ENCODE measurements around the gene ETFBKMT. TPM values are rescaled to one million over a fixed set of nuclear protein-coding genes. Genes with fewer than 3 reads are reported as not detected.
"Not testable (repeated sequence)": the region's sequence is repeated elsewhere in the genome, so short reads cannot be mapped to it uniquely, and the experiment has no call there.

The ETFBKMT gene
- polyA plus RNA-seq, 1 of the 3 experiments (the other 2 are of a cell fraction): 1.6 TPM

- POLR2A ChIA-PET: no interaction called here
- no peaks in the 10 kb centered on the region for H3K79me2 ChIP-seq (ENCODE audit: insufficient read depth)
Measured at GRCh38 chr12:31687101-31687527, 27.6 kb downstream of the ETFBKMT start.

GRCh38 chr12:31689921-31690320 lies 30.4 kb downstream of the ETFBKMT start:
- H2AFZ ChIP-seq (ENCODE audit: low read depth); H3K4me2 ChIP-seq; H3K4me1 ChIP-seq (ENCODE audit: control insufficient read depth in 1 of 2, insufficient read depth in 2 of 2, low read depth in 1 of 2, low read length in 1 of 2); H3K4me3 ChIP-seq (ENCODE audit: low read depth in 2 of 2, low read length in 1 of 2); H3K9me3 ChIP-seq; H3F3A ChIP-seq (replicated peaks; ENCODE audit: insufficient read depth); H4K20me1 ChIP-seq (ENCODE audit: insufficient read depth); H3K27ac ChIP-seq (ENCODE audit: low read depth in 2 of 2, low read length in 1 of 2); DNase-seq; H3K27me3 ChIP-seq (ENCODE audit: insufficient read depth); POLR2A ChIA-PET; H3K9me2 ChIP-seq; H3K9ac ChIP-seq; H3K79me2 ChIP-seq (ENCODE audit: insufficient read depth): not testable (repeated sequence)
- WGBS (ENCODE audit: low lambda C conversion rate): 82% methylated on average over 3 of the region's 3 CpGs
- H3K36me3 ChIP-seq (replicated peaks in 1 of 2; ENCODE audit: control insufficient read depth in 1 of 2, insufficient read depth in 2 of 2, low read length in 1 of 2): peaks cover 0 to 11% of the 10 kb centered on the region in 2 experiments
- CTCF ChIA-PET: interaction anchor here (1.1 kb wide), 1 partner anchor 622 kb away, joined by 3 read pairs; no protein-coding TSS in a partner anchor

More at GRCh38 chr12:31687101-31687527, 27.6 kb downstream of the ETFBKMT start:
- no peaks in the 10 kb centered on the region for H3K4me1 ChIP-seq (ENCODE audit: control insufficient read depth in 1 of 2, insufficient read depth in 2 of 2, low read depth in 1 of 2, low read length in 1 of 2)
- no peak overlapping the region for H3K9ac ChIP-seq
- no peak overlapping the region for H2AFZ ChIP-seq (ENCODE audit: low read depth)
- 93% methylated on average over 3 of the region's 3 CpGs for WGBS (ENCODE audit: low lambda C conversion rate)
- H3K9me3 ChIP-seq: no peaks in the 10 kb centered on the region
- H3K27me3 ChIP-seq (ENCODE audit: insufficient read depth): no peaks in the 10 kb centered on the region
- no peaks in the 10 kb centered on the region for H3K9me2 ChIP-seq
- H3K36me3 ChIP-seq (replicated peaks in 1 of 2; ENCODE audit: control insufficient read depth in 1 of 2, insufficient read depth in 2 of 2, low read length in 1 of 2): peaks cover 0 to 26% of the 10 kb centered on the region in 2 experiments
- TF ChIP-seq GABPA (IDR thresholded peaks at IDR 0.05; ENCODE audit: low read depth): no peak
- TF ChIP-seq, protein P1, sequence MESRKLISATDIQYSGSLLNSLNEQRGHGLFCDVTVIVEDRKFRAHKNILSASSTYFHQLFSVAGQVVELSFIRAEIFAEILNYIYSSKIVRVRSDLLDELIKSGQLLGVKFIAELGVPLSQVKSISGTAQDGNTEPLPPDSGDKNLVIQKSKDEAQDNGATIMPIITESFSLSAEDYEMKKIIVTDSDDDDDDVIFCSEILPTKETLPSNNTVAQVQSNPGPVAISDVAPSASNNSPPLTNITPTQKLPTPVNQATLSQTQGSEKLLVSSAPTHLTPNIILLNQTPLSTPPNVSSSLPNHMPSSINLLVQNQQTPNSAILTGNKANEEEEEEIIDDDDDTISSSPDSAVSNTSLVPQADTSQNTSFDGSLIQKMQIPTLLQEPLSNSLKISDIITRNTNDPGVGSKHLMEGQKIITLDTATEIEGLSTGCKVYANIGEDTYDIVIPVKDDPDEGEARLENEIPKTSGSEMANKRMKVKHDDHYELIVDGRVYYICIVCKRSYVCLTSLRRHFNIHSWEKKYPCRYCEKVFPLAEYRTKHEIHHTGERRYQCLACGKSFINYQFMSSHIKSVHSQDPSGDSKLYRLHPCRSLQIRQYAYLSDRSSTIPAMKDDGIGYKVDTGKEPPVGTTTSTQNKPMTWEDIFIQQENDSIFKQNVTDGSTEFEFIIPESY (IDR thresholded peaks at IDR 0.05; ENCODE audit: borderline replicate concordance, low read depth): no peak
- no peak for TF ChIP-seq MXI1 (IDR thresholded peaks at IDR 0.05; ENCODE audit: low read depth, low read length)
- TF ChIP-seq GATA2 (CRISPR knock-in tag; IDR thresholded peaks at IDR 0.05): no peak
- TF ChIP-seq RAD21 (IDR thresholded peaks at IDR 0.05; ENCODE audit: low read length): no peak
- no peak for TF ChIP-seq RFX5 (IDR thresholded peaks at IDR 0.05; ENCODE audit: low read length)
- TF ChIP-seq TEAD4 (IDR thresholded peaks at IDR 0.05; ENCODE audit: borderline replicate concordance, insufficient read depth): no peak
- no peak for TF ChIP-seq CHD2 (IDR thresholded peaks at IDR 0.05; ENCODE audit: low read length, partially characterized antibody)
- no peak for TF ChIP-seq EZH2phosphoT487 (IDR thresholded peaks at IDR 0.05; ENCODE audit: borderline replicate concordance, low read depth)
- no peak for TF ChIP-seq EP300 (IDR thresholded peaks at IDR 0.05; ENCODE audit: borderline replicate concordance in 1 of 2, low read depth in 1 of 2, low read length in 1 of 2)
- no peak for TF ChIP-seq SMC3 (IDR thresholded peaks at IDR 0.05; ENCODE audit: low read depth, low read length)
- DNase-seq: no peak
- no peaks in the 10 kb centered on the region for H4K20me1 ChIP-seq (ENCODE audit: insufficient read depth)
- H3K27ac ChIP-seq (ENCODE audit: low read depth in 2 of 2, low read length in 1 of 2): no peak overlapping the region
- CTCF ChIA-PET: interaction anchor here (1.0 kb wide), 1 partner anchor 625 kb away, joined by 3 read pairs; no protein-coding TSS in a partner anchor
- H3F3A ChIP-seq (replicated peaks; ENCODE audit: insufficient read depth): peaks cover 4% of the 10 kb centered on the region
- H3K4me3 ChIP-seq (ENCODE audit: low read depth in 2 of 2, low read length in 1 of 2): no peak overlapping the region
- no peak overlapping the region for H3K4me2 ChIP-seq
